Measurements from ENCODE around the gene C6.

GRCh38 chr5:41151564-41151963 lies 61.8 kb downstream of the C6 start:
- no peak for TF ChIP-seq POLR2A (IDR thresholded peaks at IDR 0.05)
- no peak for TF ChIP-seq CTCF (IDR thresholded peaks at IDR 0.05)
